Uterus (tissue), 2 donors: ENCODE measurements around the gene CRYL1.

Experiments
- POLR2A ChIP-seq, 2 donors: fragments of 450-650 bp; IDR thresholded peaks; one replicate each; pipeline ENCODE4 v1.6.1; 2016; ENCODE audit warnings: antibody characterized with exemption in 2 of 2, mild to moderate bottlenecking in 1 of 2, moderate library complexity in 1 of 2
- TF ChIP-seq, protein P1 (sequence below), 4 experiments: fragments of 200-600 bp in 2 of 4; fragments of 450-650 bp in 2 of 4; sonication (generic) in 2 of 4; IDR thresholded peaks; one replicate each; pipeline ENCODE4 v1.5.1; 2016 to 2019; ENCODE audit warnings: antibody characterized with exemption in 4 of 4, mild to moderate bottlenecking in 2 of 4, moderate library complexity in 1 of 4

DNA sequence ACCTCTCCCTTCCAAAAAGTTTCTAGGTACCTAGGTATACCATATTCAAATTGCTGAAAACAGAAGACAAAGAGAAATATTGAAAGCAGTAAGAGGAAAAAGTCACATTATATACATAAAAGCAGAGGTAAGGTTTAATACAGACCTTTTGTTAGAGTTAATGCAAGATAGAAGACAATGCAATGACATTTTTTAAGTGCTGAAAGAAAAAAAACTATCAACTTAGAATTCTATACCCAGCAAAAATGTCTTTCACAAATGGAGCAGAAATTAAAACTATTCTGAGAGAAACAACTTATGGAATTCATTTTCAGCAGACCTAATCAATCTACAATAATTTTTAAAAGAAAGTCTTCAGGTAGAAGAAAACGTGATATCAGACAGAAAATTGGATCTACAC, 77.2 kb downstream of the CRYL1 start:
- TF ChIP-seq, protein P1, sequence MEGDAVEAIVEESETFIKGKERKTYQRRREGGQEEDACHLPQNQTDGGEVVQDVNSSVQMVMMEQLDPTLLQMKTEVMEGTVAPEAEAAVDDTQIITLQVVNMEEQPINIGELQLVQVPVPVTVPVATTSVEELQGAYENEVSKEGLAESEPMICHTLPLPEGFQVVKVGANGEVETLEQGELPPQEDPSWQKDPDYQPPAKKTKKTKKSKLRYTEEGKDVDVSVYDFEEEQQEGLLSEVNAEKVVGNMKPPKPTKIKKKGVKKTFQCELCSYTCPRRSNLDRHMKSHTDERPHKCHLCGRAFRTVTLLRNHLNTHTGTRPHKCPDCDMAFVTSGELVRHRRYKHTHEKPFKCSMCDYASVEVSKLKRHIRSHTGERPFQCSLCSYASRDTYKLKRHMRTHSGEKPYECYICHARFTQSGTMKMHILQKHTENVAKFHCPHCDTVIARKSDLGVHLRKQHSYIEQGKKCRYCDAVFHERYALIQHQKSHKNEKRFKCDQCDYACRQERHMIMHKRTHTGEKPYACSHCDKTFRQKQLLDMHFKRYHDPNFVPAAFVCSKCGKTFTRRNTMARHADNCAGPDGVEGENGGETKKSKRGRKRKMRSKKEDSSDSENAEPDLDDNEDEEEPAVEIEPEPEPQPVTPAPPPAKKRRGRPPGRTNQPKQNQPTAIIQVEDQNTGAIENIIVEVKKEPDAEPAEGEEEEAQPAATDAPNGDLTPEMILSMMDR (IDR thresholded peaks at IDR 0.05) = no peak
- no peak for TF ChIP-seq POLR2A (IDR thresholded peaks at IDR 0.05)
